Endothelial cell of umbilical vein (primary cell): ENCODE results near the gene CCDC12. TPM values are rescaled to one million over a fixed set of nuclear protein-coding genes. Genes with fewer than 3 reads are reported as not detected.

ENCODE experiments used
- BruUV-seq: library from RNA; stranded (reverse); fragments of 400-500 nt; replicated peaks from 2 replicates; lab custom pipeline; 2021; lab: Mats Ljungman, UMichigan
- CTCF ChIA-PET: fragments of 300-600, 350-600 bp; sonication (Branson Sonifier 250); formaldehyde crosslinking; loops from one replicate; lab custom pipeline; 2021; ENCODE audit warnings: antibody characterized with exemption, inconsistent platforms; lab: Charles Lee
- POLR2A ChIA-PET: fragments of 300-600, 350-600 bp; sonication (Branson Sonifier 250); formaldehyde crosslinking; loops from one replicate; lab custom pipeline; 2021; ENCODE audit warnings: antibody characterized with exemption, inconsistent platforms; lab: Charles Lee
- DNase-seq: peaks from one replicate; pipeline ENCODE4 v3.0.0-alpha.2; 2011; ENCODE audit warnings: low read depth, low spot score
- FAIRE-seq: peaks from 2 replicates; lab custom pipeline; 2011; peaks lifted over from hg19 to GRCh38; lab: Jason Lieb, UNC
- H2AFZ ChIP-seq: 2 replicates; pipeline ENCODE4 v1.6.0; 2012; ENCODE audit warnings: low read depth, low read length, control low read depth, inconsistent platforms
- H3K27ac ChIP-seq: 2 replicates; pipeline ENCODE4 v1.5.1; 2011; ENCODE audit warnings: low read depth, mild to moderate bottlenecking, control low read depth, low read length, moderate library complexity; ENCODE audit not compliant: insufficient read depth
- H3K27me3 ChIP-seq, 2 experiments: 2 replicates each; pipeline versions ENCODE4 v1.6.0 to v1.6.1; 2011; ENCODE audit warnings: low read length in 2 of 2, mixed read lengths in 1 of 2; ENCODE audit not compliant: control insufficient read depth in 2 of 2, insufficient read depth in 2 of 2
- H3K36me3 ChIP-seq, 2 experiments: 2 replicates in 1 of 2; 3 replicates in 1 of 2; pipeline ENCODE4 v1.5.1; 2011; ENCODE audit warnings: low read length in 2 of 2, mild to moderate bottlenecking in 1 of 2, moderate library complexity in 1 of 2; ENCODE audit not compliant: control insufficient read depth in 2 of 2, insufficient read depth in 2 of 2; ENCODE audit errors: extremely low read depth in 1 of 2
- H3K4me1 ChIP-seq: 3 replicates; pipeline ENCODE4 v1.5.1; 2011; ENCODE audit warnings: mild to moderate bottlenecking, low read length; ENCODE audit not compliant: control insufficient read depth, insufficient read depth; ENCODE audit errors: extremely low read depth
- H3K4me2 ChIP-seq: 2 replicates; pipeline ENCODE4 v1.6.1; 2011; ENCODE audit warnings: low read length, control low read depth, mixed read lengths; ENCODE audit not compliant: insufficient read depth
- H3K4me3 ChIP-seq, 3 experiments: fragments of 200-600 bp in 1 of 3; sonication (generic), shearing (Covaris generic) in 1 of 3; replicated peaks in 1 of 3; 2 replicates each; pipeline ENCODE4 v1.5.1; 2011 to 2016; ENCODE audit warnings: control low read depth in 3 of 3, low read length in 3 of 3, mild to moderate bottlenecking in 2 of 3, inconsistent platforms in 1 of 3, low read depth in 1 of 3, moderate library complexity in 1 of 3; ENCODE audit not compliant: insufficient read depth in 1 of 3
- H3K79me2 ChIP-seq: 2 replicates; pipeline ENCODE4 v1.6.0; 2012; ENCODE audit warnings: low read length, inconsistent platforms; ENCODE audit not compliant: control insufficient read depth, insufficient read depth
- H3K9ac ChIP-seq: replicated peaks from 2 replicates; pipeline ENCODE3; 2011; ENCODE audit warnings: low read length, control low read depth; ENCODE audit not compliant: insufficient read depth; ENCODE audit errors: extremely low read depth
- H3K9me1 ChIP-seq: replicated peaks from 3 replicates; pipeline ENCODE4 v1.6.0; 2011; ENCODE audit warnings: mild to moderate bottlenecking, low read length; ENCODE audit not compliant: control insufficient read depth, insufficient read depth; ENCODE audit errors: extremely low read depth
- H3K9me3 ChIP-seq: replicated peaks from 2 replicates; pipeline ENCODE4 v1.5.1; 2012; ENCODE audit warnings: low read length, inconsistent platforms; ENCODE audit not compliant: control insufficient read depth, insufficient read depth
- H4K20me1 ChIP-seq: replicated peaks from 2 replicates; pipeline ENCODE3; 2011; ENCODE audit warnings: mild to moderate bottlenecking, low read length; ENCODE audit not compliant: control insufficient read depth, insufficient read depth; ENCODE audit errors: extremely low read depth
- EZH2 ChIP-seq: IDR thresholded peaks from 2 replicates; pipeline ENCODE4 v1.6.1; 2012; ENCODE audit warnings: borderline replicate concordance, low read depth, mild to moderate bottlenecking, moderate library complexity, low read length, inconsistent platforms; ENCODE audit not compliant: severe bottlenecking
- FOS ChIP-seq: IDR thresholded peaks from 2 replicates; pipeline ENCODE4 v1.6.1; 2011; ENCODE audit warnings: mild to moderate bottlenecking, low read length, moderate library complexity, borderline replicate concordance; ENCODE audit not compliant: insufficient read depth
- GATA2 ChIP-seq: IDR thresholded peaks from 2 replicates; pipeline ENCODE4 v1.7.0; 2011; ENCODE audit warnings: low read depth, mild to moderate bottlenecking, moderate library complexity, mixed read lengths, low read length; ENCODE audit not compliant: insufficient read length, insufficient read depth
- JUN ChIP-seq: IDR thresholded peaks from 2 replicates; pipeline ENCODE4 v1.6.1; 2011; ENCODE audit warnings: borderline replicate concordance, low read depth; ENCODE audit not compliant: insufficient read length, insufficient read depth
- MYC ChIP-seq: IDR thresholded peaks from one replicate; pipeline ENCODE4 v1.6.1; 2011; ENCODE audit warnings: mild to moderate bottlenecking, low read depth, low read length
- POLR2A ChIP-seq: IDR thresholded peaks from 2 replicates; pipeline ENCODE4 v1.6.1; 2012; ENCODE audit warnings: low read depth, mild to moderate bottlenecking, control low read depth, low read length
- POLR2AphosphoS5 ChIP-seq: IDR thresholded peaks from 2 replicates; pipeline ENCODE4 v1.6.1; 2012; ENCODE audit warnings: low read depth, mild to moderate bottlenecking, control low read depth, low read length, moderate library complexity; ENCODE audit not compliant: insufficient read depth
- dilution Hi-C: fragments of 300-500 bp; cut with MboI; formaldehyde crosslinking; loops from one replicate; pipeline ENCODE4 v1.15.0; 2019; ENCODE audit warnings: low sequenced_read_pairs; ENCODE audit not compliant: extremely low pct_ligation_motif_present
- intact Hi-C: fragments of 100-400 bp; cut with micrococcal nuclease; formaldehyde crosslinking; loops from one replicate; pipeline ENCODE4 v1.10.0; 2022
- polyA plus RNA-seq, 4 experiments: library from polyadenylated mRNA; depleted of rRNA in 3 of 4; stranded (reverse) in 3 of 4; unstranded in 1 of 4; fragments of >200 nt; gene quantifications; 2 replicates each; pipeline versions ENCODE4 v1.2.1 to v1.2.3, GENCODE V29; 2011 to 2012; ENCODE audit warnings: missing spikeins in 1 of 4
- total RNA-seq: library from RNA; stranded (reverse); gene quantifications from 2 replicates; pipeline ENCODE4 v1.2.3, GENCODE V29; 2021
- TF ChIP-seq, protein P1 (sequence below): IDR thresholded peaks from 2 replicates; pipeline ENCODE4 v1.6.1; 2011; ENCODE audit not compliant: insufficient read depth, insufficient read length
- TF ChIP-seq, protein P2 (sequence below), 2 donors: IDR thresholded peaks; 1 replicate in 1 of 2; 2 replicates in 1 of 2; pipeline ENCODE4 v1.5.1; 2011; ENCODE audit warnings: low read length in 2 of 2, mild to moderate bottlenecking in 2 of 2, moderate library complexity in 2 of 2, control low read depth in 1 of 2, inconsistent platforms in 1 of 2, low read depth in 1 of 2; ENCODE audit not compliant: insufficient read depth in 1 of 2; ENCODE audit errors: extremely low read depth in 1 of 2

The CCDC12 gene
- total and polyA plus RNA-seq, 2 donors (not counting 3 experiments of a cell fraction or from before 2014, with no cell fraction given), result 35.1 to 50.5 TPM

DNA sequence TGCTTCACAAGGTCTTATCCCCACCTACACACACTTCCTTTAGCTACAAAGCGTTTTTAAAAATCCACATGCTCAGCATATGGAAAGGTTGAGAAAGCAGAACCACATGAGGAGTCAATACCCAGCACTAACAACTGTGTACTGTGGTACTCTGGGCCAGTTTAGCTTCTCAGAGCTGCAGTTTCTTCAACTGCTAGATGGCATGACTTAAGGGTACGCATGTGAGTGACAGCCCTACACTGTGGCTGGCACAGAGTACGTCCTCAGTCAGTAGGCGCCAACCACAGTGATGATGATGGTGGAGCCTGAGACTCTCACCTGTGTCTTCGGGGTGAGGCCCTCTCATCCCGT, 17.4 kb downstream of the CCDC12 start:
- no TSS peak for BruUV-seq

More for the DNA sequence above, 17.4 kb downstream of the CCDC12 start:
- no peak for DNase-seq
- Histone ChIP-seq H3K4me1 (peaks cover 33% of the 10 kb centered on the region), H3K27ac (peak overlapping the region; percentile 62), H3K27me3 (no peaks in the 10 kb centered on the region), H3K36me3 (no peaks in the 10 kb centered on the region), H3K9me1 (no peaks in the 10 kb centered on the region), H2AFZ (no peak overlapping the region), H3K4me2 (no peak overlapping the region), H3K9ac (no peak overlapping the region), H4K20me1 (no peaks in the 10 kb centered on the region), H3K79me2 (peaks cover 84% of the 10 kb centered on the region), H3K9me3 (no peaks in the 10 kb centered on the region), H3K4me3 (no peak overlapping the region)
- TF ChIP-seq FOS (no peak), POLR2A (no peak), POLR2AphosphoS5 (no peak), MYC (no peak), EZH2 (no peak), JUN (no peak), GATA2 (no peak)
- TF ChIP-seq, protein P1, sequence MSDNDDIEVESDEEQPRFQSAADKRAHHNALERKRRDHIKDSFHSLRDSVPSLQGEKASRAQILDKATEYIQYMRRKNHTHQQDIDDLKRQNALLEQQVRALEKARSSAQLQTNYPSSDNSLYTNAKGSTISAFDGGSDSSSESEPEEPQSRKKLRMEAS, result no peak
- TF ChIP-seq, protein P2, sequence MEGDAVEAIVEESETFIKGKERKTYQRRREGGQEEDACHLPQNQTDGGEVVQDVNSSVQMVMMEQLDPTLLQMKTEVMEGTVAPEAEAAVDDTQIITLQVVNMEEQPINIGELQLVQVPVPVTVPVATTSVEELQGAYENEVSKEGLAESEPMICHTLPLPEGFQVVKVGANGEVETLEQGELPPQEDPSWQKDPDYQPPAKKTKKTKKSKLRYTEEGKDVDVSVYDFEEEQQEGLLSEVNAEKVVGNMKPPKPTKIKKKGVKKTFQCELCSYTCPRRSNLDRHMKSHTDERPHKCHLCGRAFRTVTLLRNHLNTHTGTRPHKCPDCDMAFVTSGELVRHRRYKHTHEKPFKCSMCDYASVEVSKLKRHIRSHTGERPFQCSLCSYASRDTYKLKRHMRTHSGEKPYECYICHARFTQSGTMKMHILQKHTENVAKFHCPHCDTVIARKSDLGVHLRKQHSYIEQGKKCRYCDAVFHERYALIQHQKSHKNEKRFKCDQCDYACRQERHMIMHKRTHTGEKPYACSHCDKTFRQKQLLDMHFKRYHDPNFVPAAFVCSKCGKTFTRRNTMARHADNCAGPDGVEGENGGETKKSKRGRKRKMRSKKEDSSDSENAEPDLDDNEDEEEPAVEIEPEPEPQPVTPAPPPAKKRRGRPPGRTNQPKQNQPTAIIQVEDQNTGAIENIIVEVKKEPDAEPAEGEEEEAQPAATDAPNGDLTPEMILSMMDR (IDR thresholded peaks at IDR 0.05; ENCODE audit: extremely low read depth in 1 of 2, insufficient read depth in 1 of 2, low read depth in 1 of 2, low read length in 2 of 2), result no peak
- FAIRE-seq, result no peak
- dilution Hi-C loops (no loop called here), intact Hi-C loops (no loop called here)
- CTCF ChIA-PET, result interaction anchor here (1.3 to 3.9 kb wide), 4 partner anchors 10 to 50 kb away, joined by 5 to 25 read pairs (median 8); partner anchors contain the start of gene CCDC12
- POLR2A ChIA-PET, result interaction anchor here (1.2 kb wide), 1 partner anchor 20 kb away, joined by 3 read pairs; the partner anchor contains the start of gene NBEAL2
